ENCODE measurements around the gene PHLDB1.
A peak's percentile ranks its signal among the peaks of the same experiment; 100 is the strongest.

PHLDB1 gene

DNA sequence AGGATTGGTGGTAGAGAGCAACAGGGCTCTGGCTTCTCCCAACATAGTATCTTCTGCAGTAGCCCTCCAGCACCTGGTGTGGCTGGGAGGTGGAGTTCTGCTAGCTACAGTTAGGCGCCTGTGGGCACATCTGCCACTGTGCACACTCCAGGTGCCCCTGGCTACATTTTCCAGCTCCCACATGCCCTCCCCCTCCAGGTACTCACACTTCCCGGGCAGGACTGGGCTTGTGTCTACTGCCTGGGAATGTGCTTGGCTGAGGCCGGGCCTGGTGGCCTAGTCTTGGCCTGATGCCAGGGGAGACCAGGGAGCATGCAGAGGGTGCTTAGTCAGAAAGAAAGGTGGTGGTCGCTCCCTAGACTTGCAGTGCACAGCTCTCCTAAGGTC, 15.8 kb downstream of the PHLDB1 start:
- DNase-seq, result peak; percentile 64

- no peak for DNase-seq
Measured at GRCh38 chr11:118625036-118625690, 17.7 kb downstream of the PHLDB1 start.

- DNase-seq, result no peak
Measured at GRCh38 chr11:118625976-118626375, 18.6 kb downstream of the PHLDB1 start.

DNA sequence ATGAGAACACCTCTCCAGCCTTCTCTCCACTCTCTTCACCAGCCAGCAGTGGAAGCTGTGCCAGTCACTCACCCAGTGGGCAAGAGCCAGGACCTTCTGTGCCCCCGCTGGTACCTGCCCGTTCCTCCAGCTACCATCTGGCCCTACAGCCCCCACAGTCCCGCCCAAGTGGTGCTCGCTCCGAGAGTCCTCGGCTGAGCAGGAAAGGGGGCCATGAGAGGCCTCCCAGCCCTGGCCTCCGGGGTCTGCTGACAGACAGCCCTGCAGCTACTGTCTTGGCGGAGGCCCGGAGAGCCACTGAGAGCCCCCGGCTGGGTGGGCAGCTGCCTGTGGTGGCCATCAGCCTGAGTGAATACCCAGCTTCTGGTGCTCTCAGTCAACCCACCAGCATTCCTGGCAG, 20.2 kb downstream of the PHLDB1 start:
- no peak for DNase-seq

DNA sequence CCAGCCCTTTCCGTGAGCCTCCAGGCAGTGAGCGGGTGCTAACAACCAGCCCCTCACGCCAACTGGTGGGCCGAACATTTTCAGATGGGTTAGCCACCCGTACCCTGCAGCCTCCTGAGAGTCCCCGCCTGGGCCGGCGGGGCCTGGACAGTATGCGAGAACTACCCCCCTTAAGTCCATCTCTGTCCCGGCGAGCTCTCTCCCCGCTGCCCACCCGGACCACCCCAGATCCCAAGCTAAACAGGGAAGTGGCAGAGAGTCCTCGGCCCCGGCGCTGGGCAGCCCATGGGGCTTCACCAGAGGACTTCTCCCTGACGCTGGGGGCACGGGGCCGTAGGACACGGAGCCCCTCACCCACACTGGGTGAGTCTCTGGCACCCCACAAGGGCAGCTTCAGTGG, 20.6 kb downstream of the PHLDB1 start:
- no peak for DNase-seq

DNA sequence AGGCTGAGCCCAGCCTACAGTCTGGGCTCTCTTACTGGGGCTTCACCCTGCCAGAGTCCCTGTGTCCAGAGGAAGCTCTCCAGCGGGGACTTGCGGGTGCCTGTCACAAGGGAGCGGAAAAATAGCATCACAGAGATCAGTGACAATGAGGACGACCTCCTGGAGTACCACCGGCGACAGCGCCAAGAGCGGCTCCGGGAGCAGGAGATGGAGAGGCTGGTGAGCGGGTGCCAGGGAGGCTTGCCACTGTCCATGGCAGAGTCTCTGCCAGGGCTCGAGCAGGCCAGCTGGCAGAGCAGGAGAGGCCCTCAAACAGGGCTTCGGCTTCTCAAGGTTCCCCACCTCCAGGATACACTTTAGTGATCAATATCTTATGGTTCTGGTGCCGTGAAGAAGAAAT, 21.0 kb downstream of the PHLDB1 start:
- DNase-seq, result no peak

- no peak for DNase-seq
Measured at GRCh38 chr11:118628861-118629549, 21.6 kb downstream of the PHLDB1 start.

GRCh38 chr11:118629761-118630661, 22.6 kb downstream of the PHLDB1 start:
- DNase-seq, result peak; percentile 34

DNA sequence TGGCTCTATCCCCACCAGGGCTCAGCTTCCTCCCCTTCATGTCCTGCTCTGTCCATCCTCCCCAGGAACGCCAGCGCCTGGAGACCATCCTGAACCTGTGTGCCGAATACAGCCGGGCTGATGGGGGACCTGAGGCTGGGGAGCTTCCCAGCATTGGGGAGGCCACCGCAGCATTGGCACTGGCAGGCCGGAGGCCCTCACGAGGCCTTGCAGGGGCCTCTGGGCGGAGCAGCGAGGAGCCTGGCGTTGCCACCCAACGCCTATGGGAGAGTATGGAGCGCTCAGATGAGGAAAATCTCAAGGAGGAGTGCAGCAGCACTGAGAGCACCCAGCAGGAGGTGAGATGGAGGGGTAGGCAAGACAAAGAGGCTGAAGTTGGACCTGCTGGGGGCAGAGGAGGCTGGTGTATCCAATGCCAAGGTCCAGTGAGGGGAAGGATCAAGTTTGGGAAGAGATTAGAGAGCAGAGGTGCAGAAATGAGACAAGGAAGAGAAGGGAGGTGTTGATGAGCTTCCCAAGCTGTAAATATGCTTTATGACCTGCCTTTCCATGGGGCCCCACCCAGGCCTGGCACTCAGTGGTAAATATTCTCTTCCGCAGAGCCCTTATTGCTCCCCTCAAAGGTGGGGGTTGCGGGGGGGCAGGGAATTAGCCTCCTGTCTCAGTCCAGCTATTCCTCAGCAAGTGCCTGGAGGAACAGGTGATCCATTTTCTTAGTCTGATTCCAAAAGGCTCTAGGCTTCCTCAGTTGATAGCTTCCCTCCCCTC, 23.9 kb downstream of the PHLDB1 start:
- DNase-seq, result no peak

DNA sequence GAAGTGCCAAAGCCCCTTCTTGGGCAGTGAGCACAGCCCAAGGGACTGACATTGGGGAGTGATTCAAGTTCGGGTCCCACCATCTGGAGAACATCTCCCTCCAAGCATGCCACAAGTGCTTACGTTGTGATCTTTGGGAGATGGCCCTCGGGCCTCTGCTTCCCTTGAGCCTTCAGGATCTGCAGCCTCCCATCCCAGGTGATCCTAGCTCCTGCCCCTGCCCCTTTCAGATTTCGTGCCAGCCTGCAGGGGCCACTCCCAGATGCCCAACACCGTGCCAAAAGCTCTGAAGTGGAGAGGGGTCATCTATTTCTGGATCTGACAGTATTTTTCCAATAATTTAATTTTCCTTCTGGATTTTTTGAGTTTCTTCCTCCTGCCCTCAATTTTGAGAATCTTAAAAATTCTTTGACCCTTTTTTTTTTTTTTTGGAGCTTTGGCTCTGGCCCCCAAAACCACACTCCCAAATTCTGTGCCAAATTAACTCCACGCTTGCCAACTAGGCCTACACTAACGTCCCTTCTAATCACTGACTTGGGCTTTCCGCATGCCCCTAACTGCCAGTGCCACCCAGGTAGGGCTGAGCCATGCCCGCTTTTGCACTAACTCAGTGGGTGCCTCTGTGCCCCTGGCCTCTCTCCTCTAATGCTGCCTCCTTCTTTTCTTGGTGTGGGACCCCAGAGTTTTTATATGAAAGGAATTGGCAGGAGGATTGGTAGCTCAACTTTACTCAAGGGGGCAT, 25.3 kb downstream of the PHLDB1 start:
- DNase-seq, result no peak

GRCh38 chr11:118633319-118633690, 25.9 kb downstream of the PHLDB1 start:
- DNase-seq, result no peak

DNA sequence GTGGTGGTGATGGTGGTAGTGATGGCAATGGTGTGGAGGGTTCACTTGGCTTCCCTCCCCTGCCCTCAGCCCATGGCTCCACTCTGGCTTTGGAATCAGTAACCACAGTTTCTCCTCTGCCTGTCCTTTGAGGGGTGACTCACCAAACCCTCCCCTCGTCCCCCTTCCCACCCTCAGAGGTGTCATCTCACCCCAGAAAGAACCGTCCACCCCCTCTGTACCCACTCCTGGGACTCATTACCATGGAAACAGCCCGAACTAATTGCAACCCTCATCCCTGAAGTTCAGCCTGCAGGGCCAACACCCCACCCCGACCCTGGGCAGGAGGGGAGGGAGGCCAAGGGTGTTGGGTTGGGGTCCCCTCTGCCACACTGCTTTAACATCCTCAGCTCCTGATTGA, 26.6 kb downstream of the PHLDB1 start:
- DNase-seq, result no peak

- no peak for DNase-seq
Measured at GRCh38 chr11:118634431-118635236, 27.2 kb downstream of the PHLDB1 start.

- DNase-seq, result no peak
Measured at GRCh38 chr11:118635237-118635591, 27.8 kb downstream of the PHLDB1 start.

DNA sequence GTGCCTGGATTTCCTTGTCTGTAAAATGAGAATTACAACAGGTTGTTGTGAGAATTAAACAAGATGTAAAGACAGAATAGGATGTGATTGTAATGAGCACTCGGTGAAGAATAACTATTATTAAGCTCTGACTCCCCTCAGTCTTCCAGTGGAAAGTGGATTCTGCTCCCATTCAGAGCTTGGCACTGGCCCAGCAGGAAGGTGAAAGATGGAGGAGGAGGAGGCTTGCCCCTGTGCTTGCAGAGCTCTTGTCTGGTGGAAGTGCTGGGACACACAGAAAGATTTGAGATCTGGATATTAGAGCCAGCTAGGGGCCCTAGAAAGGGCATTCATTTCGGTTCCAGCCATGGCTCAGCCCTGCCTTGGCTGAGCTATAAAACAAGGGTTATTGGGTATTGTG, 28.2 kb downstream of the PHLDB1 start:
- no peak for DNase-seq

DNA sequence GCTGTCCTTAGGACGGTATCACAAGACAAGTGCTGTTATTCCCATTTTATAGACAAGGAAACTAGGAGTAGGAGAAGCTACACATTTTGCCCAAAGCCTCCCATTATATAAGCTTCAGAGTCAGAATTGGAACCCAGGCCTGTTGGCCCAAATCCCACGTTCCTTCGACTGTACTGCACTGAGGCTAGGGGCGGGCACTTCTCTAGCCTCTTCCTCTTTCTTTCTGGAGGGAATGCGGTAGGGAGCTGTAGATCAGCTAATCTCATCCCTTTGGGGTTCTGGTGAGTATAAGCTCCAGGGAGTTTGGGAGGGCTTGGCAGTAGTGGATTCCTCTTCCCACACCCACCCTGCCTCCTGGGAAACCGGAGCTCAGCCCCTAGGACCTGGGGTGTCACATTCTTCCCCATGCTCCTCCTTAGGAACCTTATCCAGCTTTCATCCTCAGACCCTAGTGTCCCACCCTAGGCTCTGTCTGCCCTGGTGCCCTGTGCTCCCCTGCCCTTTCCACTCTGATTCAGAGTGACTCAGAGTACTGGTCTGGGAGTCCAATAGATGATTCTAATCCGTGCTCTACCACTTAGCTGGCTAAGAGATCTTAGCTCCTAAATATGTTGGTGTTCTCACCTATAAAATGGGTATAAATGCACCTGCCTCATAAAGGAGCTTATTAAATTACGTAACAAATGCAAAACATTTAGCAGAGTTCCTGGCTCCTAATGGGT, 29.3 kb downstream of the PHLDB1 start:
- no peak for DNase-seq

DNA sequence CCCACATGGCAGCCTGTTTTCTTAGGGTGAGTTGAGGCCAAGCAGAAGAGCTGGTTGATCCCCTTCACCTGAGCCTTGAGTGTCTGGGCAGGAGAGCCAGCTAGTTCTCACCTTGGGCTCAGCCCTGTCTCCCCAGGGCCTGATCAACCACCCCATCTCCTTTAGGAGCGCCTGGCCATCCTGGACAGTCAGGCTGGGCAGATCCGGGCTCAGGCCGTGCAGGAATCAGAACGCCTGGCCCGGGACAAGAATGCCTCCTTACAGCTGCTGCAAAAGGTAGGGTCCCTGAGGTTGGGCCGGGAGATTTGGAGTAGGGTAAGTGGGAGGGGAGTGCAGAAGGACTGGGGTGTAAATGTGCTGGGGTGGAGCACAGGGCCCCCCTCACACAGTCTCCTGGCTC, 31.3 kb downstream of the PHLDB1 start:
- no peak for DNase-seq

DNA sequence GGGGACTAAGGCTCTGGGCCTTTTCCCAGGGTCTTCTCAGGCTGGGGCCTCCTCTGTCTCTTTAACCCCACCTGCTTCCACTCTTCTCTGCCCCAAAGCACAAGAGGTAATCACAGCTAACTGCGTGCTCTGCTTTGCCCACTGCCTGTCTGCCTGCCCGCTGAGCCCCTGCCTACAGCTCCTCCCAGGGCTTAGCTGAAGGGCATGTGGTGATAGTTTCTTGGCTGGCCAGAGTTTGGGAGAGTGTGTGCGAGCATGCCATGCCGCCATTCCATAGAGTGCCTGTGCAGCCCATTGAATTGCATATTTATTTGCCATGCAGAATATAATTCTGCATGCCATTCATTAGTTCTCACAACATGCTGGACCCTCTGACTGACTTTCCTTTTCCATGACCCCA, 32.5 kb downstream of the PHLDB1 start:
- DNase-seq, result no peak

DNA sequence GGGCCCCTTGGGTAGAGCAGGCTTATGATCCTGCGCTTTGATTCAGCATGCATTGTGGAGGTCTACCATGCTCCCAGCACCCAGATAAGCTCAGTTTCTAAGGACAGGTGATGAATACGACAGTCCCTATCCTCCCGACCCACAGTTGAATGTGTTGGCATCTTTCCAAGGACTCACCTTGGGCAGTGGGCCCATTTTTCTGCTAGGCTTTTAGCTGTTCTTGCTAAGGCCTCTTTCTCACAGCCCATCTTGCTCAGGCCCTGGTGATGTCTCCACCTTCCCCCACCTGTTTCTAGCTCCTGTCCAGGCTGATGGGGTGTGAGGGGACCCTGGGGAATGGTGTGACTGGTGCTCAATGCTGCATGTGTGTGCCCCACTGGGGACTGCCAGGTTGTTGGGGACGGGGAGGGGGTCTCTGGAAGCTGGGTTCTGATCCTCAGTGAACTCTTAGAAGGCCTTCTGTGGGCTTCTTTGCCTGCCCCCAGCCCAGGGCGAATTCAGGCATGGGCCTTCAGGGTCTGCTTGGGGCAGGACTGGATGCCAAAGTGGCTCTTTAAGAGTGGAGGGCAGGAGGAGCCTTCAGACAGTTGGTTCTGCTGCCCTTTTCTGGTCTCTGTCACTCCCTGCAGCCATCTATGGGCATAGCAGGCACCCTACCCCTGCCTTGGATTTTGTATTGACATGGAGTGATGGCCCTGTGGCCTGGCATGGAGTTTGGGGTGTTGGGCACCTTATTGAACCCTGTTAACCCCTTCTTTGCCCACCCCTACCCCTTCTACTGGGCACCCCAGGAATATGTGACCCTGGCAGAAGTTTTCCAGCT, 33.1 kb downstream of the PHLDB1 start:
- DNase-seq, result no peak

Measured in NCI-H187 treated with DMSO at 0.1 percent for 48 hours (cell line).